Vagina (tissue), 2 donors: ENCODE data around the gene ANKZF1.

Experiments
- POLR2A ChIP-seq, 2 donors: fragments of 450-650 bp; IDR thresholded peaks; one replicate each; pipeline ENCODE4 v1.6.1; 2017; ENCODE audit warnings: antibody characterized with exemption in 2 of 2, mild to moderate bottlenecking in 2 of 2, moderate library complexity in 2 of 2
- TF ChIP-seq, protein P1 (sequence below), 3 experiments: fragments of 450-650 bp in 2 of 3; fragments of 200-600 bp in 1 of 3; sonication (generic) in 1 of 3; IDR thresholded peaks; one replicate each; pipeline ENCODE4 v1.5.1; 2017 to 2019; ENCODE audit warnings: antibody characterized with exemption in 3 of 3, mild to moderate bottlenecking in 2 of 3, moderate library complexity in 2 of 3

DNA sequence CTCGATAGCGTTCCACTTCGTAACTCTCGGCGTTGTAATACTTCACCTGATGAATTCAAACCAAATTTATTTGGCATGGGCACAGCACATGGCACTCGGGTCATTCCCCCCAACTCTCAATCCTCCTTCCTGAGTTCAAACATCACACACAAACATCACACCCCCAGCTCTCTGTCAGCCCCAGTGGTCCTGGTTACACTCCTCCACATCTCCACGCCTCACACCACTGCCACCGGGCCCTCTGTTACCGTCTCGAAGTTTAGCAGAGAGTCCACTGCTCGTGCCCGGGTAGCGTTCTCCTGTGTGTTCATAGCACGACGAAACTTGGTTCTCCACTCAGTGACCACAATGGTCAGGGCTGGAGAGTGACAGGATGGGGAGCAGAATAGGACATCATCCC is 15.5 kb upstream of the ANKZF1 start:
- TF ChIP-seq, protein P1, sequence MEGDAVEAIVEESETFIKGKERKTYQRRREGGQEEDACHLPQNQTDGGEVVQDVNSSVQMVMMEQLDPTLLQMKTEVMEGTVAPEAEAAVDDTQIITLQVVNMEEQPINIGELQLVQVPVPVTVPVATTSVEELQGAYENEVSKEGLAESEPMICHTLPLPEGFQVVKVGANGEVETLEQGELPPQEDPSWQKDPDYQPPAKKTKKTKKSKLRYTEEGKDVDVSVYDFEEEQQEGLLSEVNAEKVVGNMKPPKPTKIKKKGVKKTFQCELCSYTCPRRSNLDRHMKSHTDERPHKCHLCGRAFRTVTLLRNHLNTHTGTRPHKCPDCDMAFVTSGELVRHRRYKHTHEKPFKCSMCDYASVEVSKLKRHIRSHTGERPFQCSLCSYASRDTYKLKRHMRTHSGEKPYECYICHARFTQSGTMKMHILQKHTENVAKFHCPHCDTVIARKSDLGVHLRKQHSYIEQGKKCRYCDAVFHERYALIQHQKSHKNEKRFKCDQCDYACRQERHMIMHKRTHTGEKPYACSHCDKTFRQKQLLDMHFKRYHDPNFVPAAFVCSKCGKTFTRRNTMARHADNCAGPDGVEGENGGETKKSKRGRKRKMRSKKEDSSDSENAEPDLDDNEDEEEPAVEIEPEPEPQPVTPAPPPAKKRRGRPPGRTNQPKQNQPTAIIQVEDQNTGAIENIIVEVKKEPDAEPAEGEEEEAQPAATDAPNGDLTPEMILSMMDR (IDR thresholded peaks at IDR 0.05), result no peak
- no peak for TF ChIP-seq POLR2A (IDR thresholded peaks at IDR 0.05)
